GM13976 (cell line): ENCODE data around the gene ZNF680.
"Not testable (repeated sequence)": the region's sequence is repeated elsewhere in the genome, so short reads cannot be mapped to it uniquely, and the experiment has no call there.

Source experiments
- DNase-seq: peaks from one replicate; pipeline ENCODE4 v3.0.0; 2012; ENCODE audit warnings: low spot score
- CTCF ChIP-seq: IDR thresholded peaks from 2 replicates; pipeline ENCODE4 v1.5.1; 2012; ENCODE audit warnings: borderline replicate concordance, mild to moderate bottlenecking; ENCODE audit not compliant: insufficient read depth; ENCODE audit errors: extremely low read depth, missing control alignments, control extremely low read depth
- in situ Hi-C: fragments of 300-500 bp; cut with MboI; formaldehyde crosslinking; loops from one replicate; pipeline ENCODE4 v1.12.0; 2022; ENCODE audit warnings: low sequenced_read_pairs, mixed read lengths, inconsistent platforms; ENCODE audit not compliant: unreplicated experiment

ZNF680 gene

GRCh38 chr7:64557601-64558322, 5.1 kb downstream of the ZNF680 start:
- no peak for TF ChIP-seq CTCF
- no peak for DNase-seq
- in situ Hi-C loops = loop anchor here (25.0 kb wide), 1 partner anchor 245 kb away; the partner anchor contains the start of gene ZNF736

- DNase-seq = no peak
- in situ Hi-C loops = loop anchor here (25.0 kb wide), 1 partner anchor 243 kb away; the partner anchor contains the start of gene ZNF736
- no peak for TF ChIP-seq CTCF
Measured at GRCh38 chr7:64555046-64555445, 7.8 kb downstream of the ZNF680 start.

GRCh38 chr7:64554188-64554587, 8.7 kb downstream of the ZNF680 start:
- not testable (repeated sequence) for DNase-seq
- in situ Hi-C loops = loop anchor here (25.0 kb wide), 1 partner anchor 242 kb away; the partner anchor contains the start of gene ZNF736

- no peak for TF ChIP-seq CTCF
- in situ Hi-C loops = loop anchor here (25.0 kb wide), 1 partner anchor 239 kb away; the partner anchor contains the start of gene ZNF736
- DNase-seq = no peak
Measured at GRCh38 chr7:64551375-64552142, 11.3 kb downstream of the ZNF680 start.

GRCh38 chr7:64544010-64544409, 18.9 kb downstream of the ZNF680 start:
- no peak for TF ChIP-seq CTCF
- DNase-seq = no peak
- in situ Hi-C loops = no loop called here

- in situ Hi-C loops = no loop called here
- no peak for DNase-seq
- no peak for TF ChIP-seq CTCF
Measured at GRCh38 chr7:64541438-64542359, 21.2 kb downstream of the ZNF680 start.
